SK-N-SH treated with all-trans-retinoic acid at 6 μM for 48 hours (cell line): ENCODE measurements around the gene WAPL.

Source experiments
- ATAC-seq: fragments of 200-7000 bp; cut with Tn5 transposase; 3 replicates; pipeline ENCODE4 v1.9.1; 2020; ENCODE audit warnings: mild to moderate bottlenecking, moderate library complexity
- CREB5 ChIP-seq: fragments of 250-450 bp; sonication (Bioruptor Pico); IDR thresholded peaks from 2 replicates; pipeline ENCODE4 v1.5.1; 2020; ENCODE audit warnings: low read depth, mild to moderate bottlenecking, moderate library complexity
- CSDC2 ChIP-seq: fragments of 250-450 bp; sonication (Bioruptor Pico); IDR thresholded peaks from 2 replicates; pipeline ENCODE4 v1.5.0; 2020; ENCODE audit warnings: mild to moderate bottlenecking, moderate library complexity
- ISL1 ChIP-seq: fragments of 250-450 bp; sonication (Bioruptor Pico); IDR thresholded peaks from 2 replicates; pipeline ENCODE4 v2.1.2; 2022; ENCODE audit warnings: mild to moderate bottlenecking, moderate library complexity
- OSR1 ChIP-seq: fragments of 250-450 bp; sonication (Bioruptor Pico); IDR thresholded peaks from 2 replicates; pipeline ENCODE4 v1.8.0; 2022; ENCODE audit warnings: moderate library complexity, mild to moderate bottlenecking, inconsistent platforms
- TCF4 ChIP-seq: fragments of 250-450 bp; sonication (Bioruptor Pico); IDR thresholded peaks from 2 replicates; pipeline ENCODE4 v1.8.0; 2021; ENCODE audit warnings: mild to moderate bottlenecking, moderate library complexity, borderline replicate concordance
- ZFP3 ChIP-seq: fragments of 250-450 bp; sonication (Bioruptor Pico); IDR thresholded peaks from 2 replicates; pipeline ENCODE4 v1.5.0; 2020; ENCODE audit warnings: mild to moderate bottlenecking, moderate library complexity
- ZFP30 ChIP-seq: fragments of 450-650 bp; formaldehyde crosslinking; IDR thresholded peaks from 2 replicates; pipeline ENCODE4 v1.5.0; 2022; ENCODE audit warnings: mild to moderate bottlenecking, moderate library complexity
- ZNF565 ChIP-seq: fragments of 450-650 bp; formaldehyde crosslinking; conservative IDR thresholded peaks from 2 replicates; pipeline ENCODE4 v1.5.0; 2020; ENCODE audit warnings: low read depth, mild to moderate bottlenecking, moderate library complexity

WAPL gene

GRCh38 chr10:86385806-86386205 lies 135.8 kb downstream of the WAPL start:
- ATAC-seq = no peak

More at GRCh38 chr10:86385806-86386205, 135.8 kb downstream of the WAPL start:
- TF ChIP-seq CSDC2 (CRISPR knock-in tag) = no peak
- no peak for TF ChIP-seq TCF4 (CRISPR knock-in tag)
- no peak for TF ChIP-seq ZNF565 (CRISPR knock-in tag)
- TF ChIP-seq ZFP30 (CRISPR knock-in tag) = no peak
- no peak for TF ChIP-seq CREB5 (CRISPR knock-in tag)
- TF ChIP-seq OSR1 (CRISPR knock-in tag) = no peak
- no peak for TF ChIP-seq ZFP3
- no peak for TF ChIP-seq ISL1
